ENCODE results near the gene PTPA. TPM values are rescaled to one million over a fixed set of nuclear protein-coding genes. Genes with fewer than 3 reads are reported as not detected.

PTPA gene
- total RNA-seq, 5 donors from 2014 or later (not counting 1 experiment from before 2014, with no cell fraction given): 51.3 to 71.5 (median 65.5) TPM

DNA sequence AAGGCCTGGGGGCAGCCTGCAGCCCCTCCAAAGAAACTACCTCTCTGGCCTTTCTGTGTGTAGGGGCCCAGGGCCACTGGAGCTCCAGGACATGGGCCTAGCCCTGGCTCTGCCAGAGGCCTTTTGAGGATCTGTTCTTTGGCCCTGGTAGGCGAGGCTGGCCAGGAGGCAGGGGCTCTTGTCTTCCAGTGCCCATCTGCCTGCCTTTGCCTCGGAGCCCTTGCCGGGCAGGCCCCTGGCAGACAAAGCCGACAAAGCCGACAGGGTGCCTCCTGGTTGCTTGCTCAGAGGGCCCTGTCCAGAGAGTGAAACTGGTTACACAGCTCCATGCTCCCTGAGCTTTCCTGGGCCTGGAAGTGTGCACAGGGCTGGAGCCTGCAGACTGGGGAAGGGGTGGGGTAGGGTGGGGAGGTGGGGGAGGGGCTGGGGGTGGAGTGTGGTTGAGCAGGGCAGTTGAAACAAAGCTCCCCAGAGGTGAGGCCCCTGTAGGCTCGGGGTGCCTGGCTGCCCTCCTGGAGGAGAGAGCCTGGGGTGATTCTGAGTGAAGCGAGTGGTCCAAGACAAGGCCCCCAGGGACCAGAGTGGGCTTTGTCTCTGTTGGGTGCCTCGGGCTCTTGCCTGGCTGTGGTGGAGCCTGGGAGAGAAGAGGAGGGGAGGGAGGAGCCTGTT is 29.3 kb downstream of the PTPA start:
- Histone ChIP-seq H3K36me3 (ENCODE audit: control insufficient read depth in 2 of 2, extremely low read depth in 1 of 2, insufficient read depth in 1 of 2, low read length in 1 of 2) (peaks cover 8 to 53% of the 10 kb centered on the region in 2 donors), H3K27me3 (replicated peaks in 1 of 2; ENCODE audit: control insufficient read depth in 2 of 2, extremely low read depth in 1 of 2, insufficient read depth in 2 of 2, low read length in 1 of 2) (no peaks in the 10 kb centered on the region), H3K4me3 (ENCODE audit: control insufficient read depth in 1 of 2, extremely low read depth in 1 of 2, low read length in 1 of 2) (peak overlapping the region; percentile 56 to 82), H3K9me3 (no peaks in the 10 kb centered on the region), H3K27ac (ENCODE audit: low read length) (peak overlapping the region; percentile 99), H3K4me1 (ENCODE audit: control insufficient read depth in 1 of 2, extremely low read depth in 1 of 2, insufficient read depth in 2 of 2, low read length in 2 of 2) (peaks cover 11 to 51% of the 10 kb centered on the region in 2 experiments)
- peak overlapping the region; percentile 92 to 99 for H3K27ac Mint-ChIP-seq
- H3K9me3 Mint-ChIP-seq: no peaks in the 10 kb centered on the region
- ATAC-seq (replicated peaks in 1 of 4): peak in 2 of 4 experiments; percentile 4 to 8
- no peaks in the 10 kb centered on the region for H3K27me3 Mint-ChIP-seq
- POLR2A ChIA-PET: interaction anchor here (0.5 to 1.2 kb wide), 3 partner anchors 297 to 485 kb away, joined by 3 read pairs; partner anchors contain the start of gene NTMT1 (in 1 of the 2)
- peak overlapping the region; percentile 80 to 90 (median 86) for H3K4me3 Mint-ChIP-seq
- peaks cover 29 to 41% (median 37%) of the 10 kb centered on the region in 3 donors for H3K4me1 Mint-ChIP-seq
- 37% methylated on average over 8 of the region's 8 CpGs for WGBS (ENCODE audit: insufficient coverage)
- H3K36me3 Mint-ChIP-seq: peaks cover 21% of the 10 kb centered on the region
- peak in 12 of 35 experiments; percentile 5 to 43 (median 20) for DNase-seq
- CTCF ChIA-PET: interaction anchor here (0.5 to 2.0 kb wide), 12 partner anchors 9 to 958 kb away, joined by 3 to 16 read pairs (median 4); partner anchors contain the start of genes ENDOG (in 1 of the 2), IER5L (in 1 of the 2) and NTMT1 (in 1 of the 2)

DNA sequence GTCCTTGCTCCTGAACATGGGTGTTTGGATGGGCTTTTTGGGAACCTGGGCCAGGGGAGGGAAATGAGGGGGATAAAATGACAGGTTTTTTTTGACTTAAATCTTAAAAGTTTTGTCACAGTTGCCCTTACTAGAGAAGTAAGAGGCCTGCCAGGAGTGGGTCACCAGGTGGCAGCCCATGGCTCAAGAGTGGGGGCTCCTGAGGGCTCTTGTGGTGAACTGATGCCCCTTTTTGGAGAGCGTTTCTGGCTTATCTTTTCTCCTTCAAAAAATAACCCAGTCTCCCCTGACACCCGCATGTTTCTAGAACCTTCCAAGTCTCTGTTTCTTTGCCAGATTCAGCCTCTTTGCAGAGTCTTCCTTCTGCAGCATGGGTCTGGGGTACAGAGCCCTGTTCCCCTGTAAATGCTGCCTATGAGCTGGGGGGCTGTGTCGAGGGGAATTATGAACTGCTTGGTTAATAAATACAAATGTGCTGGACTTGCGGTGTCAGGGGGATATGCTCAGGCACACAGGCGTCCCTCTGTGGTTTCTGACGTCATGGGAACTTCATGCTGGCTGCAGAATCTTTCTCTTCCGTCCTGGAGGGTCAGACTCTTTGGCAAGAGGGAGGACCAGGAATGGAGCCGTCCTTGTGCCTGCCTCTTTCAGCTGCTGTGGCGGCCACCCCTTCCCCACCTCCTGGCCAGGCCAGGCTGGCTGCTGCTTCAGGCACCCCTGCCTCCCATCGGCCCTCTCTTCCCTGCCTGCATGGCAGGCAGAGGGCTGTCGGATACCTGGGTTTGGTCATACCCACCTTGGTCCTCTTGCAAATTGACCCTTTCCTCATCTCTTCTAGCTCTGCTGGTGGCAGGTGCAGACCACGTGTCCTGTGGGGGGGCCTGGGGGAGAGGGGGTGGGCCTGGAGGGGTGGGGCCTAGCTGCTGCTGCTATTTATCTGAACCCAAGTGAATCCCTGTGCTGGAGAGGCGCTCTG is 30.1 kb downstream of the PTPA start:
- Mint-ChIP-seq H3K9me3 (no peaks in the 10 kb centered on the region), H3K4me1 (peaks cover 29 to 41% (median 37%) of the 10 kb centered on the region in 3 donors), H3K36me3 (peaks cover 21% of the 10 kb centered on the region), H3K27ac (peak overlapping the region; percentile 92 to 99), H3K27me3 (no peaks in the 10 kb centered on the region), H3K4me3 (peak overlapping the region; percentile 80 to 90 (median 86))
- H3K27ac ChIP-seq (ENCODE audit: low read length): peak overlapping the region; percentile 99
- 42% methylated on average over 9 of the region's 13 CpGs for WGBS (ENCODE audit: insufficient coverage)
- ChIA-PET POLR2A (interaction anchor here in 1 of 2 donors (0.6 kb wide), 1 partner anchor 296 kb away, joined by 3 read pairs; no protein-coding TSS in a partner anchor), CTCF (interaction anchor here (0.5 to 3.3 kb wide), 8 partner anchors 9 to 578 kb away, joined by 4 to 45 read pairs (median 8); partner anchors contain the start of gene NTMT1 (in 1 of the 2))
- H3K36me3 ChIP-seq (ENCODE audit: control insufficient read depth in 2 of 2, extremely low read depth in 1 of 2, insufficient read depth in 1 of 2, low read length in 1 of 2): peaks cover 8 to 50% of the 10 kb centered on the region in 2 donors
- no peaks in the 10 kb centered on the region for H3K27me3 ChIP-seq (replicated peaks in 1 of 2; ENCODE audit: control insufficient read depth in 2 of 2, extremely low read depth in 1 of 2, insufficient read depth in 2 of 2, low read length in 1 of 2)
- no peaks in the 10 kb centered on the region for H3K9me3 ChIP-seq
- H3K4me3 ChIP-seq (ENCODE audit: control insufficient read depth in 1 of 2, extremely low read depth in 1 of 2, low read length in 1 of 2): peak overlapping the region in 1 of 2 donors; percentile 41
- H3K4me1 ChIP-seq (ENCODE audit: control insufficient read depth in 1 of 2, extremely low read depth in 1 of 2, insufficient read depth in 2 of 2, low read length in 2 of 2): peaks cover 11 to 51% of the 10 kb centered on the region in 2 experiments
- ATAC-seq (replicated peaks in 1 of 4): no peak
- DNase-seq: peak in 1 of 35 experiments; percentile 31

DNA sequence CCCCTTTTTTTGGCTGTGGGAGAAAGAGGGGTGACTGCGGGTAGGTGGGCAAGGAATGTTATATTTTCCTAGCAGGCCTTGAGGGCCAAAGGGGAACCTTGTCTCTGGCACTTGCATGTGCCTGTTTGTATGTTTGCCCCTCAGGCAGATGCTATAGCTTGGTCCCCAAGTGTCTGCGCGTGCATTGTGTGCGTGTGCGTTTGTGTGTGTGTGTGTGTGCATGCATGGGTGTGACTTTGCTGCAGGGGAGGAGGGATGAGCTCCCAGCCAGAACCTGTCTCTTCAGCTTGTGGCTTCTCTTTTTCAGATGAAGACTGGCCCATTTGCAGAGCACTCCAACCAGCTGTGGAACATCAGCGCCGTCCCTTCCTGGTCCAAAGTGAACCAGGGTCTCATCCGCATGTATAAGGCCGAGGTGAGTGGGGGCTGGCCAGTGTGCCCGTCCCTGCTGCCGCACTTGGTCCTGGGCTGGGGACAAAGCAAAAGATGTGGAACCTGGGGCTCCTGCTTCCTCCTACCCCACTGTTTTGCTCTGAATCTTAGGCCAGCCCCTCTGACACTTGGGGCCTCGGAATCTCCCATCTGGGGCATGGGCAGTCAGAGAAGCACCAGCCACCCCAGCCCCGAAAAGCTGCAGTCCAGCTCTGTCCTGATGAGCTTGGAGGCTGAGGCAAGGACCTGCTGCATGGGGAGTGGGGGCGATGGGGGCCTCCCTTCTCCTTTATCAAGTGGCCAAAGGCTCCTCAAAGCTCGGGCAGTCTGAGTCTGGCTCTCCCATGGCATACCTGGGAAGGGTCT is 31.1 kb downstream of the PTPA start:
- ATAC-seq (replicated peaks in 1 of 4): no peak
- no peak overlapping the region for H3K27ac ChIP-seq (ENCODE audit: low read length)
- POLR2A ChIA-PET: interaction anchor here (0.6 to 0.7 kb wide), 2 partner anchors 197 to 840 kb away, joined by 4 read pairs; no protein-coding TSS in a partner anchor
- Mint-ChIP-seq H3K36me3 (peaks cover 22% of the 10 kb centered on the region), H3K4me3 (peak overlapping the region in 2 of 3 donors; percentile 3 to 90), H3K27ac (peak overlapping the region; percentile 64 to 73), H3K4me1 (peaks cover 29 to 41% (median 37%) of the 10 kb centered on the region in 3 donors), H3K27me3 (no peaks in the 10 kb centered on the region), H3K9me3 (no peaks in the 10 kb centered on the region)
- WGBS (ENCODE audit: insufficient coverage): 90% methylated on average over 12 of the region's 15 CpGs
- no peak overlapping the region for H3K4me3 ChIP-seq (ENCODE audit: control insufficient read depth in 1 of 2, extremely low read depth in 1 of 2, low read length in 1 of 2)
- H3K36me3 ChIP-seq (ENCODE audit: control insufficient read depth in 2 of 2, extremely low read depth in 1 of 2, insufficient read depth in 1 of 2, low read length in 1 of 2): peaks cover 13 to 44% of the 10 kb centered on the region in 2 donors
- H3K4me1 ChIP-seq (ENCODE audit: control insufficient read depth in 1 of 2, extremely low read depth in 1 of 2, insufficient read depth in 2 of 2, low read length in 2 of 2): peaks cover 11 to 51% of the 10 kb centered on the region in 2 experiments
- peak in 1 of 35 experiments; percentile 10 for DNase-seq
- H3K9me3 ChIP-seq: no peaks in the 10 kb centered on the region
- H3K27me3 ChIP-seq (replicated peaks in 1 of 2; ENCODE audit: control insufficient read depth in 2 of 2, extremely low read depth in 1 of 2, insufficient read depth in 2 of 2, low read length in 1 of 2): no peaks in the 10 kb centered on the region
- CTCF ChIA-PET: interaction anchor here (1.0 to 3.3 kb wide), 11 partner anchors 10 to 595 kb away, joined by 3 to 45 read pairs (median 5); partner anchors contain the start of genes IER5L (in 1 of the 2) and NTMT1 (in 1 of the 2)

DNA sequence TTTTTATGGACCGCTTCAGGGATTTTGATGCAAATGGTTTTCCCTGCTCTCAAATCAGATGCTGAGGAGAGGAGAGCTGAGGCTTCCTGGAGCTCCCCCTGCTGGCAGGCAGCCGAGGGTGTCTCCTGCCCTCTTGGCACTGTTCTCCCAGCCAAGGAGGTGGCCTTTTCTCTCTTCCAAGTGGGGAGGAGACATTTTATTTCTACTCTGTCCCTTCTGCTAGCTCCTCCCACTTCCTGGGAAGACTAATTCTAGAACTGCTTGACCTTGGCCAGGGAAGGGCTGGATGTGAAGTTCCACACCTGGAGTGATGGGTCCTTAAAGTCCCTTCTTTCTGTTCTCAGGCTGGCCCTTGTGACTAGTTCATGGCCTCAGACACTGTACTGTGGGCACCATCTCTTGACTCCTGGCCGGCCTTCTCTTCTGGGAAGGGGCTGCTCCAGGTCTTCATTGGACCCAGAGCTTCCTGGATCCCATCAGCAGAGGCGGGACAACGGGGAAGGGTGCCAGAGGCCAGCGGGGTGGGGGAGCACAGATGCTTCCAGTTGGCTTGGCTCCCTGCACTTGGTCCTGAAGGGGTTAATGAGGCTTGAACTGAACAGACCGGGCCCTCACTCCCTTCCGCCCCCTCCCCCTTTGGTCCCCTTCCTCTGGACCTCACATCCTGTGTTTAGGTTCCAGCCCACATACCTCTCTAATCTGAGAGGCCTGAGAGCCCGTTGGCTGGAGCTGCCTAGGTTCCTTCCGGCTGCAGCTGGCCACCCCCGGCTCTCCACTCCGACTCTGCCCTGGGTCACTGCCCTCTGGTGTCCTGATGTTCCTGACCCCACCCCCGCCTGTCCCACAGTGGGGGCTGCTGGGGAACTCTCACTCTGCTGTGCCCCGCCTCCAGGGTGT is 32.1 kb downstream of the PTPA start:
- no peaks in the 10 kb centered on the region for H3K9me3 Mint-ChIP-seq
- peaks cover 11 to 51% of the 10 kb centered on the region in 2 experiments for H3K4me1 ChIP-seq (ENCODE audit: control insufficient read depth in 1 of 2, extremely low read depth in 1 of 2, insufficient read depth in 2 of 2, low read length in 2 of 2)
- peak overlapping the region; percentile 64 to 73 for H3K27ac Mint-ChIP-seq

DNA sequence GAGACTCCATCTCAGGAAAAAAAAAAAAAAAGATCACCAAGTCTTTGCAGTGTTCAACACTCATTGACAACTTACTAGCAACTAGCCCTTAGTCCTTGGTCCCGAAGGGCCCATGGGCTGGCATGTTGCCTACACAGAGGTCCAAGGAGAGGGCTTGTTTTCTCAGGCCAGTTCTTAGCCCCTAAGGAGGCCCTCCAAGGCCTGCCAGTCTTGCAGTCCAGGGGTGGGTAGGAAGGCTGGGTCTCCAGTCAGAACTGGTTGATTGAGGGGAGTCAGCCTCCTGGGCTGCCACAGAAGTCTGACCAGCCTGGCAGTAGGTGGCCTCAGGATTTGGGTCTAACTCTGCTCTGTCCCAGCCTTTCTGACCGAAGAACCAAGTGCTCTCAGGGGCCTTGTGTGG is 34.1 kb downstream of the PTPA start:
- CTCF ChIA-PET: interaction anchor here in 1 of 2 donors (0.6 to 0.7 kb wide), 2 partner anchors 493 to 1111 kb away, joined by 4 read pairs; no protein-coding TSS in a partner anchor

More for the DNA sequence above, 32.1 kb downstream of the PTPA start:
- Histone ChIP-seq H3K9me3 (no peaks in the 10 kb centered on the region), H3K36me3 (ENCODE audit: control insufficient read depth in 2 of 2, extremely low read depth in 1 of 2, insufficient read depth in 1 of 2, low read length in 1 of 2) (peaks cover 17 to 37% of the 10 kb centered on the region in 2 donors), H3K27me3 (replicated peaks in 1 of 2; ENCODE audit: control insufficient read depth in 2 of 2, extremely low read depth in 1 of 2, insufficient read depth in 2 of 2, low read length in 1 of 2) (no peaks in the 10 kb centered on the region), H3K4me3 (ENCODE audit: control insufficient read depth in 1 of 2, extremely low read depth in 1 of 2, low read length in 1 of 2) (no peak overlapping the region), H3K27ac (ENCODE audit: low read length) (no peak overlapping the region)
- POLR2A ChIA-PET: interaction anchor here (0.5 to 0.7 kb wide), 2 partner anchors 134 to 841 kb away, joined by 3 to 4 read pairs; no protein-coding TSS in a partner anchor
- peak in 2 of 4 experiments; percentile 18 to 33 for ATAC-seq (replicated peaks in 1 of 4)
- DNase-seq: peak in 34 of 35 experiments; percentile 20 to 83 (median 62)
- CTCF ChIA-PET: interaction anchor here (1.0 to 3.3 kb wide), 13 partner anchors 11 to 594 kb away, joined by 3 to 45 read pairs (median 4); partner anchors contain the start of genes IER5L (in 1 of the 2) and NTMT1 (in 1 of the 2)
- Mint-ChIP-seq H3K4me3 (peak overlapping the region in 2 of 3 donors; percentile 3 to 90), H3K27me3 (no peaks in the 10 kb centered on the region), H3K36me3 (peaks cover 17% of the 10 kb centered on the region), H3K4me1 (peaks cover 29 to 41% (median 37%) of the 10 kb centered on the region in 3 donors)
- WGBS (ENCODE audit: insufficient coverage): 73% methylated on average over 8 of the region's 14 CpGs

More for the DNA sequence above, 34.1 kb downstream of the PTPA start:
- H3K27me3 ChIP-seq (replicated peaks in 1 of 2; ENCODE audit: control insufficient read depth in 2 of 2, extremely low read depth in 1 of 2, insufficient read depth in 2 of 2, low read length in 1 of 2): no peaks in the 10 kb centered on the region
- H3K9me3 Mint-ChIP-seq: no peaks in the 10 kb centered on the region
- peaks cover 25 to 43% of the 10 kb centered on the region in 2 donors for H3K36me3 ChIP-seq (ENCODE audit: control insufficient read depth in 2 of 2, extremely low read depth in 1 of 2, insufficient read depth in 1 of 2, low read length in 1 of 2)
- no peak overlapping the region for H3K4me3 ChIP-seq (ENCODE audit: control insufficient read depth in 1 of 2, extremely low read depth in 1 of 2, low read length in 1 of 2)
- peaks cover 14 to 29% (median 25%) of the 10 kb centered on the region in 3 donors for H3K4me1 Mint-ChIP-seq
- no peak overlapping the region for H3K4me3 Mint-ChIP-seq
- no peak overlapping the region for H3K27ac Mint-ChIP-seq
- H3K4me1 ChIP-seq (ENCODE audit: control insufficient read depth in 1 of 2, extremely low read depth in 1 of 2, insufficient read depth in 2 of 2, low read length in 2 of 2): peaks cover 8 to 34% of the 10 kb centered on the region in 2 experiments
- no peak for ATAC-seq (replicated peaks in 1 of 4)
- no peaks in the 10 kb centered on the region for H3K9me3 ChIP-seq
- no peaks in the 10 kb centered on the region for H3K27me3 Mint-ChIP-seq
- no peak overlapping the region for H3K27ac ChIP-seq (ENCODE audit: low read length)
- POLR2A ChIA-PET: no interaction called here
- no peak for DNase-seq
- H3K36me3 Mint-ChIP-seq: peaks cover 24% of the 10 kb centered on the region
- 93% methylated on average over 2 of the region's 2 CpGs for WGBS (ENCODE audit: insufficient coverage)
